GM19193 (cell line): ENCODE data around the gene KLHDC7B.

Source experiments
- POLR2A ChIP-seq: IDR thresholded peaks from 4 replicates; pipeline ENCODE4 v1.6.1; 2011; ENCODE audit not compliant: insufficient read depth, insufficient read length; ENCODE audit errors: extremely low read depth

KLHDC7B gene

DNA sequence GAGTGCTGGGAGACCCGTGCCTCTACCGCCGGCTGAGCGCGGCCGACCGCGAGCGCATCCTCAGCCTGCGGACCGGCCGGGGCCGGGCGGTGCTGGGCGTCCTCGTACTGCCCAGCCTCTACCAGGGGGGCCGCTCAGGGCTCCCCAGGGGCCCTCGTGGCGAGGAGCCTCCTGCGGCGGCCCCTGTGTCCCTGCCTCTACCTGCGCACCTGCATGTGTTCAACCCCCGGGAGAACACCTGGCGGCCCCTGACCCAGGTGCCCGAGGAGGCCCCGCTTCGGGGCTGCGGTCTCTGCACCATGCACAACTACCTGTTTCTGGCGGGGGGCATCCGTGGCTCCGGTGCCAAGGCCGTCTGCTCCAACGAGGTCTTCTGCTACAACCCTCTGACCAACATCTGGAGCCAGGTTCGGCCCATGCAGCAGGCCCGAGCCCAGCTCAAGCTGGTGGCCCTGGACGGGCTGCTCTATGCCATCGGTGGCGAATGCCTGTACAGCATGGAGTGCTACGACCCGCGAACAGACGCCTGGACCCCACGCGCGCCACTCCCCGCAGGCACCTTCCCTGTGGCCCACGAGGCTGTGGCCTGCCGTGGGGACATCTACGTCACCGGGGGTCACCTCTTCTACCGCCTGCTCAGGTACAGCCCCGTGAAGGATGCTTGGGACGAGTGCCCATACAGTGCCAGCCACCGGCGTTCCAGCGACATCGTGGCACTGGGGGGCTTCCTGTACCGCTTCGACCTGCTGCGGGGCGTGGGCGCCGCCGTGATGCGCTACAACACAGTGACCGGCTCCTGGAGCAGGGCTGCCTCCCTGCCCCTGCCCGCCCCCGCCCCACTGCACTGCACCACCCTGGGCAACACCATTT, 3.5 kb downstream of the KLHDC7B start:
- TF ChIP-seq POLR2A: no peak

DNA sequence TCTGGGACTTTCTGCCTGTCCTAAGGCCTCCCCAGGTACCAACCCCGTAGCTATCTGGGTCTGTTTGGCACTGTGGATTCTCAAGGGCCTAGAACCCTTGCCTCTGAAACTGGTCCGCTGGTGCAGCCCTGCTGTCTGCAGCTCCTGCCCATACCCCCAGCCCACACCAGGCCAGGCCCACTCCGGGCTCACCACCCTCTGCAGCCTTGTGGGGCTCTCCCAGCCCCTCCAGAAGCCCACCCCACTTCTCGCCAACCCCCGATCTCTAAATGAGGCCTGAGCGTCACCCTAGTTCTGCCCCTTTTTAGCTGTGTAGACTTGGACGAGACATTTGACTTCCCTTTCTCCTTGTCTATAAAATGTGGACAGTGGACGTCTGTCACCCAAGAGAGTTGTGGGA, 4.7 kb downstream of the KLHDC7B start:
- no peak for TF ChIP-seq POLR2A

DNA sequence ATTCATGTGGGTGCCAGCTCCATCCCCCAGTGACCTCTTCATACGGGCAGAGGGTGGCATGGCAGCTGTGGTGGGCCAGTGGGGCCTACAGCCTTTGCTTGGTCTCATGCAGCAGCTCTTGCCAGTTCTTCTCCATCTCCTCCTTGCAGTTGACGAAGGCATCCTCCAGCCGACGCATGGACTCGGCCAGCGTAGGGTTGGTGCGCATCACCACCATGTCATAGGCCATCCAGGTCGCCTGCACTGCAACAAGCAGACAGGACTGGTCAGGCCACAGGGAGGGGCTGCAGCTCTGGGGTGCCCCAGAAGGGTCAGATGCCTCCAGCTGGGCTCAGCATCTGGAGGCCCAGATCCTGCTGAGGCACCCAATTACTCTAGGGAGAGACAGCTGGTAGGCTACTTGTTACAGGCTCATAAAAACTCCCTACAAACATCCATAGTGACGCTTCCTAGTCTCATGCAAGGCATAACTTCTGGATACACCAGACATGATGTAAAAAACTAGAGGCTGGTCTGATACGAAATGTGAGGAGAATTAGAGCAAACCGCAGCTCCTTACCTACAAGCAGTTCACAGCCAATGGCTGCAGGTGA, 5.6 kb downstream of the KLHDC7B start:
- TF ChIP-seq POLR2A: no peak

DNA sequence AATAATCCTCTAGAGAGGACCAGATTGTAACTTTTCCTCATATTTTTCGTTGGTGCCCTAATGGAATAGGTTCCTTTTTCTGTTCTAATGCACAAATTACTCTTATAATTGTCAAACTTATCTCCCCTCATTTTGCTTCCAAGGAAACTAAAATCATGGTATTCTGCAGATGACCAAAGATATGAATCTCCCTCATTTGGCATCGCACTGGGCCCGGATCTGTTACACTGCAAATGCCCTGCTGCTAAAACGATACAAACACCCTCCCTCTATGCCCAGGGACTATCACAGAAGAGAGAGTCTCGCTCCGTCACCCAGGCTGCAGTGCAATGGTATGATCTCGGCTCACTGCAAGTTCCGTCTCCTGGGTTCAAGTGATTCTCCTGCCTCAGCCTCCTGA, 7.6 kb downstream of the KLHDC7B start:
- no peak for TF ChIP-seq POLR2A

DNA sequence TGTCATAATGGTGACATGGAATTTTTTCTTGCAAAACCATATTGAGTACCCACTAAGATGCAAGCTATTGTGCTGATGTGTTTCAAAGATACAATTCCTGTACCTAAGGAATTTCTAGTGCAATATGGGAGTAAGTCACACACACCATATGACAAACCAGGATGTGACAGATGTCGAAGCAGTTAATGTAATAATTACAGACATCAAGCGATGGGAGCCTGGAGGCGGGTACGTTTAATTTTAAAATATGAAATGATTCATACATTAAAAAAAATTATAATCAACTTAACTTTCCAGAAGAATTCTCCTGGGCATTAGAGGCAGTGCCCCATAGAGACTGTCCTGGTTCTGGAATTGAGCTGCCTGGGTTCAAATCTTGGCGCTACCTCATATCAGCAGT, 11.0 kb downstream of the KLHDC7B start:
- TF ChIP-seq POLR2A: no peak

DNA sequence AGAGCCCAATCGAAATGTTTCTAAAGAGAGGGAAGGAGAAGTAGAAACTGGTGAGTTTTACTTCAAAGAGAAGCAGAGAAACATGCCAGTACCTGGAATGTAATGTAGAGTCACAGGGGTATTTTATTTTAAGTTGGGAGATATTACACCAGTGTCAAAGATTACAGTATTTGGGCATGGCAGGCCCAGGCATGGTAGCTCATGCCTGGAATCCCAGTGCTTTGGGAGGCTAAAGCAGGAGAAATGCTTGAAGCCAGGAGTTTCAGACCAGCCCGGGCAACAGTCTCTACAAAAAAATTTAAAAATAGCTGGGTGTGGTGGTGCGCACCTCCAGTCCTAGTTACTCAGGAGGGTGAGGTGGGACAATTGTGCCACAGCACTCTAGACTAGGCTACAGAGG, 14.3 kb downstream of the KLHDC7B start:
- no peak for TF ChIP-seq POLR2A

DNA sequence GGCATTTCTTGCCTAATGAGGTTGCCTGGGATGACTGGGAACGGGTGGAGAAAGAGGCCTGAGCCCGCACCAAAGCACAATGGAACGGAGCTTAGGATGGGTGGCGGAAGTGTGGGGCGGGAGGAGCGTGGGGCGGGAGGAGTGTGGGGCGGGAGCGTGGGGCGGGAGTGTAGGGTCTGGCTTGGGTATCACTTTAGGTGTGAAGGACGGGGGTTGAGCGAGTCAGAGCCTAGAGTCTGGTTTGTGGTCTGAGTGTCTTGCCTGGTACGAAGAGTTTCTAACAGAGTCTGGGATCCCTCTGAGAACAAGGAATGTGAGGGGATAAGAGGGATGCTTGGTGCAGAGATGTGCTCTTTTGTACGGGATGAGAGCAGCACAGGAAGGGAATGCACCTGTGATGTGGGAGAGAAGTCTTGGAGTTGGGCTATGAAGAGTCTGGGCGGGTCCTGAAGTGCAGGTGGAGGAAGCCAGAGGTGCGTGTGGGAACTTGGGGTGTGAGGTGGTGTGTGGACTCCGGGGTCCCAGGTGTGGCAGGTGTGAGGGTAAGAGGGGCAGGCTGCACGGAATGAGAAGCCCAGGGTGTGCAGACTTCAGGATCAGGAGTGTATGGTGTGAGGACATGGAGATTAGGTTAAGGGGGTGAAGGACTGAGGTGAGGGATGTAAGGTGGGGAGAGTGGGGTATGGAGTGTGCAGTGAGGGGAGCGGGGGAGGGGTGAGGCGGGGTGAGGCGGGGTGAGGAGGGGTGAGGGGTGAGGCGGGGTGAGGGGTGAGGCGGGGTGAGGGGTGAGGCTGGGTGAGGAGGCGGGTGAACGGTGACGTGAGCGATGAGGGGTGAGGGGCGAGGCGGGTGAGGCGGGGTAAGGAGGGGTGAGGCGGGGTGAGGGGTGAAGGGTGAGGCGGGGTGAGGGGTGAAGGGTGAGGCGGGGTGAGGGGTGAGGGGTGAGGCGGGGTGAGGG, 16.0 kb downstream of the KLHDC7B start:
- no peak for TF ChIP-seq POLR2A

DNA sequence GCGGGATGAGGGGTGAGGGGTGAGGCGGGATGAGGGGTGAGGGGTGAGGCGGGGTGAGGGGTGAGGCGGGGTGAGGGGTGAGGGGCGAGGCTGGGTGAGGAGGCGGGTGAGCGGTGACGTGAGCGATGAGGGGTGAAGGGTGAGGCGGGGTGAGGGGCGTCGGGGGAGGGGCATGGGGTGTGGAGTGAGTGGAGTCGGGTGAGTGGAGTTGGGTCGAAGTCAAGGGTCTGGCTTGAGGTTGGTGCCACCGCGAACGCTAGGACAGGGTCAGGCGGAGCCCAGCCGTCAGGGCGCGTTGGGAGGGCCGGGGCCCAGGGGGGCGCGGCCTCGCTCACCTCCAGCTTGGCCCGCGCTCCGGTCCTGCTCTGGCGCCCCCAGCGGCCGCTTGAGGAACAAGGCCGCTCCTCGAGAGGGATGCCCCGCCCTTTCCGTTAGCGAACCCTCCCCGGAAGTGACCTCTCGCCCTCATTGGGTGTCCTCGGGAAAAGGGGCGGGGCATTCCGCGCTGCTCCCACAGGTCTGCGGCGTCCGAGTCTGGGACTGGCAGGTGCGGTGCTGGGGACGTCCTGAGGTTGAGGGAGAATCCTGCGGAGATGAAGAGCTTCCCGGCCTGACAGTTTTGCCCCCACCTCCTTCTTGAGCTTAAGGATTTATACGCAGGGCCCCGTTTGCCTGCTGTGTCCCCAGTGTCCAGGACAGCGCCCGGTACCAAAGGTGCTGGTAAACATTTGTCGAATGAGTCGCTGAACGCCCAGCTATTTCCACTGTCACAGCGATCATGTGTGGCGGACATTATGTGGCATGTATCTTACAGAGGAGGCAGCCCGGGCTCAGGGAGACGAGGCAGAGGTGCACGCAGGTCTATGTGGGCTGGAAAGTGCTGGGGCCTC, 17.1 kb downstream of the KLHDC7B start, which contains the start of gene SYCE3:
TSS of gene SYCE3 (minus strand) at position 397 of the 890 bp plus-strand sequence. CDS start 6,514 bp downstream, outside the sequence.
- peak; percentile 62 for TF ChIP-seq POLR2A

DNA sequence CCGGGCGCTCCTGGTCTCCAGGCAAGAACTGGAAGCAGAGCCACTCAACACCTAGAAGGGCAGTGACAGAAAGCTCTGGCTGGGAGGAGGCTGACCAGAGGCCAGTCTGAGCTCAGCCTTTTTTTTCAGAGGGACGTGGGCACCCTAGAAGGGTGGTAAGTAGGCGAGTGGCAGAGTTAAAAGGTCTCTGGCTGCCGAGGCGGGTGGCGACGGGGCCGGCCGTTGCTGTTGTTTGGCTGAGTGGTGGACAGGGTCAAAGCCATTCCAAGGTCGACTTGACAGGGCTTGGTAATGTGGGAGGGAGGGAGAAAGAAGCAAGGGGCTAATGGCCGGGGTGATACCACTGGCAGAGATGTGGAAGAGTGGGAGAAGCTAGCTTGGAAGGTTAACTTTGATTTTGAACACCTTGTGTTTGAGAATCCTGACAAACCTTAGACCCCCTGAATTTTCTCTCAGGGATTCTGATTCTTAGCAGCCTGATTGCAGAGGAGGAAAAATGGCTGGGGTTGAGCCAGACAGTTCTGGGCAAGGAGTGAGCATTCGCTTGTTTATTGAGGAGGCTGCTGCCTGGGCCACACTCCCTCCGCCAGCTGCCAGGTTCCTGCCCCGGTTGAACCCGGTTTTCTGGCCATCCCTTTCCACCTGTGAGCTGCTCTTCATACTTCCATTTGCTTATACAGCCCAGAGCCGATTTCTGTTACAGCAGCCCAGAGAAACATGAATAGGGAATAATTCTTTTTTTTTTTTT, 17.9 kb downstream of the KLHDC7B start:
- no peak for TF ChIP-seq POLR2A

DNA sequence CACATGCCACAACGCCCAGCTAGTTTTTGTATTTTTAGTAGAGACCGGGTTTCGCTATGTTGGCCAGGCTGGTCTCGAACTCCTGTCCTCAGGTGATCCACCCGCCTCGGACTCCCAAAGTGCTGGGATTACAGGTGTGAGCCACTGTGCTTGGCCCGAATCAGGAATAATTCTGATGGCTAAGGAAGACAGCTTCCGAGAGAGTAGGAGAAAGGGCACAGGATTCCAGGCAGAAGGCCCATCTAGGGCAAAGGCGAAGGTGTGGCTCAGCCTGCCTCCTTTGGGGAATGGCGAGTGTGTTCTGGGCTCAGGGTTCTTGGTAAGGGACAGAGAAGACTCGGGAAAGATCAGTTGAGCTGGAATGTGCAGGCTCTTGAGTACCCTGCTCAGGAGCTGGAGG, 18.6 kb downstream of the KLHDC7B start:
- TF ChIP-seq POLR2A: no peak

DNA sequence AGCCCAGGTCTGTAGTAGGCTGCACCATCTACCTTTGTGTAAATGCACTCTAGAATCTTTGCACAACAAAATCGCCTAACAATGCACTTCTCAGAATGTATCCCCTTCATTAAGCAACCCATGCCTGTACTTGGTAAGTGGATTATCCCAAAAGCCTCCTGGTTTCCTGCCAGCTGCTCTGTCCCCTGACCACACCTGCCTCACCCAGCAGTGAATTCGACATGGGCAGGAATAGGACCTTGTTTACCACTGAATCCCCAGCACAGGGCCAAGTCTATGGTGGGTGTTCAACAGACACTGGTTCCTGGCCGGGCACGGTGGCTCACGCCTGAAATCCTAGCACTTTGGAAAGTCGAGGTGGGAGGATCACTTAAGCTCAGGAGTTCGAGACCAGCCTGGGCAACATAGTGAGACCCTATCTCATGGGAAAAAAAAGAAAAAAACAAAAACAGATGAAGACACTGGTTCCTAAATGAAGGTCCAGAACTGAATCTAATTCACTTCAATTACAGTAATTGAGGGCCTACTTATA, 22.1 kb downstream of the KLHDC7B start:
- no peak for TF ChIP-seq POLR2A

DNA sequence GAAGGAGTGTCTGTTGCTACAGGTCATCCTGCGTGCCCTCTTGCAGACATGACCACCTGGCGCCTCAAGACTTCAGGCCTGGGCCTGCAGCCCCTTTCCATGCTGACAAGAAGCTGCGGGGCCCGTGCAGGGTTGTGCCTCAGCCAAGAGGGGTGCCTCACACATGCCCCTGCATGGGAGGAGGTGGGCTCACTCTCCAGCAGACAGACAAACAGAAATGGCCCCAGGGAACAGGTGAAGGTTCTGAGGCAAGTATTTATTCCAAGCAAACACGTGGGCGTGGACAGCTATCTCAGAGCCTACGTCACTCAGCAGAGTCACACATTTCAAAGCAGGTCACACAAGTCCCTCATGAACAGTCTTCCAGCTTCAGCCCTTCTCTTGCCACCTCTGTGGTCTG, 22.9 kb downstream of the KLHDC7B start:
- no peak for TF ChIP-seq POLR2A

DNA sequence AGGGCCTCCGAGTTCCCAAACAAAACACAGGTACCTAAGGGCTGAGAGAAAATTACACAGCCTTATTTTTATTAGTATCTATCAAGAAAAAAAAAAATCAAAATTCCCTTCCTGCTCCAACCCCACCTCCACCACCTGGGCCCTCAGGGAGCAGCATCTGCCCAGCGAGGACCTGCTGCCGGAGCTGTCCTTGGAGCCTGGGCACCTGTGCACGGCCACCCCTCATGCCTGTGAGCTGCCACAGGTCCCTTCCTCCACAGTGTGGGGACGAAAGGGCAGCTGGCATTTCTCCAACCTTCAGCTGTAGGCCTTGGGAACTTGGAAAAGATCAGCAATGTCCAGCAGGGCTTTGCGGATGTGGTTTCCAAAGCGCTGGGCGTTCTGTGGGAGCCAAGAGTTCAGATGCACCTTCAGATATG, 23.4 kb downstream of the KLHDC7B start:
- no peak for TF ChIP-seq POLR2A
